SK-N-SH (cell line): ENCODE measurements around the gene RBM44. TPM values are rescaled to one million over a fixed set of nuclear protein-coding genes. Genes with fewer than 3 reads are reported as not detected.

ENCODE experiments used
- CTCF ChIA-PET: fragments of 300-600, 350-600 bp; formaldehyde crosslinking; extraction: SDS; loops from one replicate; lab custom pipeline; 2021; lab: Yijun Ruan, JAX
- POLR2A ChIA-PET: fragments of 350-600 bp; sonication (Branson Sonifier 250); formaldehyde crosslinking; extraction: SDS; loops from one replicate; lab custom pipeline; 2020; ENCODE audit warnings: antibody characterized with exemption, inconsistent platforms; lab: Yijun Ruan, JAX
- DNase-seq: peaks from one replicate; pipeline ENCODE4 v3.0.0; 2012
- H2AFZ ChIP-seq: fragments of 200-600 bp; sonication (generic); 2 replicates; pipeline ENCODE4 v1.8.1; 2016; ENCODE audit warnings: antibody characterized with exemption, mild to moderate bottlenecking, low read depth
- H3F3A ChIP-seq: fragments of 200-600 bp; sonication (generic); replicated peaks from 2 replicates; pipeline ENCODE3; 2016; ENCODE audit warnings: antibody characterized with exemption, mild to moderate bottlenecking; ENCODE audit not compliant: insufficient read depth
- H3K27ac ChIP-seq, 2 experiments: fragments of 200-500 bp in 1 of 2; fragments of 200-600 bp in 1 of 2; sonication (Bioruptor generic) in 1 of 2; sonication (generic), shearing (Covaris generic) in 1 of 2; 2 replicates each; pipeline versions ENCODE4 v1.5.1 to v1.6.1; 2014 to 2016; ENCODE audit warnings: low read depth in 2 of 2, inconsistent platforms in 1 of 2, low read length in 1 of 2, mild to moderate bottlenecking in 1 of 2, mixed read lengths in 1 of 2
- H3K27me3 ChIP-seq: fragments of 200-600 bp; sonication (generic), shearing (Covaris generic); 2 replicates; pipeline ENCODE4 v1.6.1; 2016; ENCODE audit warnings: mixed run types; ENCODE audit not compliant: insufficient read depth
- H3K36me3 ChIP-seq, 2 experiments: fragments of 200-500 bp in 1 of 2; fragments of 200-600 bp in 1 of 2; sonication (Bioruptor generic) in 1 of 2; sonication (generic) in 1 of 2; replicated peaks in 1 of 2; 2 replicates each; pipeline versions ENCODE3 to v1.5.1; 2014 to 2016; ENCODE audit warnings: low read length in 1 of 2, mild to moderate bottlenecking in 1 of 2; ENCODE audit not compliant: insufficient read depth in 2 of 2, control insufficient read depth in 1 of 2
- H3K4me1 ChIP-seq, 2 experiments: fragments of 200-500 bp in 1 of 2; fragments of 200-600 bp in 1 of 2; sonication (Bioruptor generic) in 1 of 2; sonication (generic), shearing (Covaris generic) in 1 of 2; 2 replicates each; pipeline versions ENCODE4 v1.5.1 to v1.6.1; 2014 to 2016; ENCODE audit warnings: low read depth in 1 of 2, low read length in 1 of 2, mixed run types in 1 of 2; ENCODE audit not compliant: insufficient read depth in 2 of 2, control insufficient read depth in 1 of 2
- H3K4me2 ChIP-seq: fragments of 200-600 bp; sonication (generic), shearing (Covaris generic); 2 replicates; pipeline ENCODE4 v1.6.1; 2017; ENCODE audit warnings: mixed run types
- H3K4me3 ChIP-seq, 2 experiments: fragments of 200-500 bp in 1 of 2; fragments of 200-600 bp in 1 of 2; sonication (Bioruptor generic) in 1 of 2; sonication (generic), shearing (Covaris generic) in 1 of 2; 2 replicates each; pipeline versions ENCODE4 v1.5.1 to v1.8.1; 2014 to 2016; ENCODE audit warnings: low read depth in 2 of 2, inconsistent platforms in 1 of 2, low read length in 1 of 2, mild to moderate bottlenecking in 1 of 2, mixed read lengths in 1 of 2, moderate library complexity in 1 of 2
- H3K79me2 ChIP-seq: fragments of 200-600 bp; sonication (generic); 2 replicates; pipeline ENCODE4 v1.8.1; 2017; ENCODE audit warnings: mild to moderate bottlenecking; ENCODE audit not compliant: insufficient read depth
- H3K9ac ChIP-seq: fragments of 200-600 bp; sonication (generic); 2 replicates; pipeline ENCODE4 v1.6.1; 2017; ENCODE audit warnings: mixed run types
- H3K9me2 ChIP-seq: fragments of 200-600 bp; sonication (generic); 2 replicates; pipeline ENCODE4 v1.6.1; 2017; ENCODE audit warnings: mixed run types
- H3K9me3 ChIP-seq: fragments of 200-600 bp; sonication (generic); 2 replicates; pipeline ENCODE4 v1.6.1; 2017; ENCODE audit warnings: mixed run types, mild to moderate bottlenecking, moderate library complexity
- H4K20me1 ChIP-seq: fragments of 200-600 bp; sonication (generic); 2 replicates; pipeline ENCODE4 v1.6.1; 2017; ENCODE audit warnings: mild to moderate bottlenecking, mixed run types; ENCODE audit not compliant: insufficient read depth
- ELF1 ChIP-seq: IDR thresholded peaks from 2 replicates; pipeline ENCODE4 v1.4.0; 2012
- EZH2phosphoT487 ChIP-seq: fragments of 200-600 bp; sonication (generic); IDR thresholded peaks from 2 replicates; pipeline ENCODE4 v1.6.1; 2017; ENCODE audit warnings: low read depth, mixed run types, mild to moderate bottlenecking, antibody characterized with exemption, moderate library complexity, borderline replicate concordance
- FOXJ3 ChIP-seq: sonication (generic); formaldehyde crosslinking; IDR thresholded peaks from 2 replicates; pipeline ENCODE4 v1.5.1; 2020; ENCODE audit warnings: mild to moderate bottlenecking, missing genetic modification reagents
- GATA2 ChIP-seq: sonication (generic); formaldehyde crosslinking; IDR thresholded peaks from 2 replicates; pipeline ENCODE4 v1.5.0; 2020; ENCODE audit warnings: mild to moderate bottlenecking, missing genetic modification reagents
- RXRA ChIP-seq: IDR thresholded peaks from 2 replicates; pipeline ENCODE4 v1.4.0; 2012; ENCODE audit warnings: low read depth, mild to moderate bottlenecking, borderline replicate concordance
- SMC3 ChIP-seq: IDR thresholded peaks from 2 replicates; pipeline ENCODE4 v1.6.1; 2012; ENCODE audit warnings: low read depth, low read length, improper control_type of control experiment
- TAF1 ChIP-seq: IDR thresholded peaks from 2 replicates; pipeline ENCODE4 v1.6.1; 2012; ENCODE audit warnings: low read depth, mild to moderate bottlenecking, low read length, moderate library complexity, borderline replicate concordance
- WGBS: methylation state at CpG from one replicate; pipeline ENCODE4 v1.1.6; 2017; ENCODE audit warnings: low lambda C conversion rate; 5-methylcytosine and 5-hydroxymethylcytosine counted together
- polyA plus RNA-seq, 3 experiments: library from polyadenylated mRNA; depleted of rRNA; stranded (reverse); fragments of >200 nt; gene quantifications; 2 replicates each; pipeline ENCODE4 v1.2.3, GENCODE V29; 2012
- TF ChIP-seq, protein P1 (sequence below): IDR thresholded peaks from 2 replicates; pipeline ENCODE4 v1.4.0; 2012; ENCODE audit warnings: low read depth
- TF ChIP-seq, protein P2 (sequence below): IDR thresholded peaks from 2 replicates; pipeline ENCODE4 v1.6.1; 2012; ENCODE audit warnings: mild to moderate bottlenecking, low read depth, low read length, moderate library complexity
- TF ChIP-seq, protein P3 (sequence below): IDR thresholded peaks from 2 replicates; pipeline ENCODE4 v1.4.0; 2012; ENCODE audit warnings: low read depth, borderline replicate concordance

Gene RBM44, protein sequence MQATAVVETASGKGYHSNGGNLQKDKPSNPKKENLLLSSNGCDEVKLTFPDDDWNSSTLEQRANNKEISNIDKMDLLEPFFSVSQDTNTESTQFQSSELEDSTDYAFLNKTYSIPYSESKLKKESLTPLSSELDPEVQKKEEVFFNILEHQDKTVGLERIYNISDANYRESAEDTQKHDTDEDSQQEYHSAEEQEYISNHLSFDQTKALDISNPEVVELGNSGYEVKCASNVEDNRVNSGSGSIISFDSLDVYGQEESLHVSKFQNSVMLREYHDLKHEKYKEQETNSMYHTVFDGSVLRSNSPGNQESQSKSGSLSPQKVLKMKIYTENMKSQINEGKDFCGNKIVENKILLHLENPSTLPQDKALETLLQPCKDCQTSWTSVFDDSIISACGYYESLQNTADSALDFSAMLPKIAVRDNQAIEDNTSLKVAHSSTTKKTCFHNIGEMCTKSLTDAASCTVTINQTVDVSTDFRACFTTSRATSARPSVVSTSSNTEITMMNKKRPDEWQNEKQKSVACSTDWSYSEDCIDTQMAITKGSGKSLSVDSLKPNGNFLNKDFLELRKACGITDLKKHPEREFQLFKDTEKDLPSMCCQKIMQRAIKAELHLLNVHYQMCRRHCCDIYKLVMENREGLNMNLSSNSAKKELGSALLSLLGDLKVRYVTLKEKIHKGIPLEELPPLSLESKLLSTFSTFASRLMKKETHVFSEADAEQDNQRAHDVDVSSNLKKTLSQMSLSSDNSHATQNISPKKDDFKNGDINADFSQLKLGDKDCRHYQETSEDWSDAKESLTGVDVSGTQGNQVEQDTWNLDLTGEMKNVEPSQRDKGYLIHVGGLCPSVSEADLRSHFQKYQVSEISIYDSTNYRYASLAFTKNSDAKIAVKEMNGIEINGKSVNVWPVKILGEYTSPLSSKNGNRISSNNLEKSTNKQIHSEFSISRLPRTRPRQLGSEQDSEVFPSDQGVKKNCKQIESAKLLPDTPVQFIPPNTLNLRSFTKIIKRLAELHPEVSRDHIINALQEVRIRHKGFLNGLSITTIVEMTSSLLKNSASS
- polyA plus RNA-seq (2012; rRNA removed), result 0.30 and 0.34 TPM in 2 replicates
- polyA plus RNA-seq (2012; cell fraction: cytosol; rRNA removed), result 0.17 and 0.18 TPM in 2 replicates
- polyA plus RNA-seq (2012; cell fraction: nucleus; rRNA removed), result 0.72 and 2.2 TPM in 2 replicates

DNA sequence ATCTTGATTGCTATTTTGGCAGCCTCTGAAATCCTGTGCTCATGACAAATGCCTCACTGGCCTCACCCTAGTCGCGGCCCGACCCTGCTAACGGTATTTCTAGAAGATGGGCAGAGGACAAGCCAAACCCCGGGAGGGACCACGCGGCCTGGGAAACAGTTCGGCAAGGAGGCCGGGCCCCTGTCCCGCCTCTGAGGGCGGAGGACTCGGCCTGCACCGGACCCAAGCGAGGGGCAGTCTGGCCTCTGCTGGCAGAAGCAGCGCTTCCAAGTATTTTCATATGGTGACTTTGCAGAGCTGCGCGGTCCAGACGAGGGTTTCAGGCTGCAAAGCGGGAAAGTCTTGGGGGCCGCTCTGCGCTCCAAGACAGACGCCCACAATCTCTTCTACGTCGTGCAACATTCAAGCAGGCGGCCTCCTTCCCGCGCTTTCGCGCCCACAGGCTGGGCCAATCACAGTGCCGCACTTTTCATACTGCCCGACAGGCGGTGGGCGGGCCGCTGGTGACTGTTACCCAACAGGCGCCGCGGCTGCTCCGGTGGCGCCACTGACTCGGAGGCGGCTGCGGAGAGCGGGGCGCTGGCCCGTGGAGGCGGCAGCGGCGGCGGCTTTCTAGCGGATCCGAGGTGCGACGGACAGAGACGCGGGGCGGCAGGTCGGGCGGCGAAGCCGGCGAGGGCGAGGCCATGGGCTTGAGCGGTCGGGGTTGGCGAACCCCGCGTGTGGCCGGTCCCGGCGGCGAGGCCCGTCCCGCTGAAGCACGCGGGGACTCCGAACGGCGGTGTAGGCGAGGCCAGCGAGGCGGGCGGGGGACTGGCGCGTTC is at the start of gene RBM44:
Gene RBM44, plus strand, starts transcription at position 544 of the 824 bp plus-strand sequence. CDS start 14,831 bp downstream, outside the sequence.
- Histone ChIP-seq H3K79me2 (no peaks in the 10 kb centered on the region), H3K27ac (no peak within 1 kb of the TSS), H3K9ac (no peak within 1 kb of the TSS), H3K9me2 (no peaks in the 10 kb centered on the region), H4K20me1 (no peaks in the 10 kb centered on the region), H3K36me3 (no peaks in the 10 kb centered on the region), H3K9me3 (no peaks in the 10 kb centered on the region), H3K4me3 (no peak within 1 kb of the TSS), H2AFZ (no peak within 1 kb of the TSS), H3K4me2 (no peak within 1 kb of the TSS), H3K4me1 (peaks cover 0 to 3% of the 10 kb centered on the region in 2 experiments; a peak in 1 of 4 replicates), H3F3A (no peaks in the 10 kb centered on the region), H3K27me3 (no peaks in the 10 kb centered on the region)
- TF ChIP-seq, protein P1, sequence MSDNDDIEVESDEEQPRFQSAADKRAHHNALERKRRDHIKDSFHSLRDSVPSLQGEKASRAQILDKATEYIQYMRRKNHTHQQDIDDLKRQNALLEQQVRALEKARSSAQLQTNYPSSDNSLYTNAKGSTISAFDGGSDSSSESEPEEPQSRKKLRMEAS, result no peak
- TF ChIP-seq, protein P2, sequence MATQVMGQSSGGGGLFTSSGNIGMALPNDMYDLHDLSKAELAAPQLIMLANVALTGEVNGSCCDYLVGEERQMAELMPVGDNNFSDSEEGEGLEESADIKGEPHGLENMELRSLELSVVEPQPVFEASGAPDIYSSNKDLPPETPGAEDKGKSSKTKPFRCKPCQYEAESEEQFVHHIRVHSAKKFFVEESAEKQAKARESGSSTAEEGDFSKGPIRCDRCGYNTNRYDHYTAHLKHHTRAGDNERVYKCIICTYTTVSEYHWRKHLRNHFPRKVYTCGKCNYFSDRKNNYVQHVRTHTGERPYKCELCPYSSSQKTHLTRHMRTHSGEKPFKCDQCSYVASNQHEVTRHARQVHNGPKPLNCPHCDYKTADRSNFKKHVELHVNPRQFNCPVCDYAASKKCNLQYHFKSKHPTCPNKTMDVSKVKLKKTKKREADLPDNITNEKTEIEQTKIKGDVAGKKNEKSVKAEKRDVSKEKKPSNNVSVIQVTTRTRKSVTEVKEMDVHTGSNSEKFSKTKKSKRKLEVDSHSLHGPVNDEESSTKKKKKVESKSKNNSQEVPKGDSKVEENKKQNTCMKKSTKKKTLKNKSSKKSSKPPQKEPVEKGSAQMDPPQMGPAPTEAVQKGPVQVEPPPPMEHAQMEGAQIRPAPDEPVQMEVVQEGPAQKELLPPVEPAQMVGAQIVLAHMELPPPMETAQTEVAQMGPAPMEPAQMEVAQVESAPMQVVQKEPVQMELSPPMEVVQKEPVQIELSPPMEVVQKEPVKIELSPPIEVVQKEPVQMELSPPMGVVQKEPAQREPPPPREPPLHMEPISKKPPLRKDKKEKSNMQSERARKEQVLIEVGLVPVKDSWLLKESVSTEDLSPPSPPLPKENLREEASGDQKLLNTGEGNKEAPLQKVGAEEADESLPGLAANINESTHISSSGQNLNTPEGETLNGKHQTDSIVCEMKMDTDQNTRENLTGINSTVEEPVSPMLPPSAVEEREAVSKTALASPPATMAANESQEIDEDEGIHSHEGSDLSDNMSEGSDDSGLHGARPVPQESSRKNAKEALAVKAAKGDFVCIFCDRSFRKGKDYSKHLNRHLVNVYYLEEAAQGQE, result no peak
- TF ChIP-seq GATA2, result no peak
- TF ChIP-seq, protein P3, sequence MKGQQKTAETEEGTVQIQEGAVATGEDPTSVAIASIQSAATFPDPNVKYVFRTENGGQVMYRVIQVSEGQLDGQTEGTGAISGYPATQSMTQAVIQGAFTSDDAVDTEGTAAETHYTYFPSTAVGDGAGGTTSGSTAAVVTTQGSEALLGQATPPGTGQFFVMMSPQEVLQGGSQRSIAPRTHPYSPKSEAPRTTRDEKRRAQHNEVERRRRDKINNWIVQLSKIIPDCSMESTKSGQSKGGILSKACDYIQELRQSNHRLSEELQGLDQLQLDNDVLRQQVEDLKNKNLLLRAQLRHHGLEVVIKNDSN, result no peak
- TF ChIP-seq RXRA, result no peak
- no peak for TF ChIP-seq SMC3
- TF ChIP-seq EZH2phosphoT487, result no peak
- TF ChIP-seq FOXJ3, result no peak
- TF ChIP-seq ELF1, result no peak
- no peak for TF ChIP-seq TAF1
- CTCF ChIA-PET, result no interaction called here
- WGBS, result 97% methylated on average over 73 of the region's 84 CpGs
- no peak for DNase-seq
- POLR2A ChIA-PET, result no interaction called here
